NCI-H2081 (cell line): Measurements from ENCODE around the gene NCKAP5L.
"Not testable (repeated sequence)": the region's sequence is repeated elsewhere in the genome, so short reads cannot be mapped to it uniquely, and the experiment has no call there.

Source experiments
- DNase-seq, 2 experiments: peaks; one replicate each; lab custom pipeline; 2025; lab: John Stamatoyannopoulos, UW

NCKAP5L gene, protein sequence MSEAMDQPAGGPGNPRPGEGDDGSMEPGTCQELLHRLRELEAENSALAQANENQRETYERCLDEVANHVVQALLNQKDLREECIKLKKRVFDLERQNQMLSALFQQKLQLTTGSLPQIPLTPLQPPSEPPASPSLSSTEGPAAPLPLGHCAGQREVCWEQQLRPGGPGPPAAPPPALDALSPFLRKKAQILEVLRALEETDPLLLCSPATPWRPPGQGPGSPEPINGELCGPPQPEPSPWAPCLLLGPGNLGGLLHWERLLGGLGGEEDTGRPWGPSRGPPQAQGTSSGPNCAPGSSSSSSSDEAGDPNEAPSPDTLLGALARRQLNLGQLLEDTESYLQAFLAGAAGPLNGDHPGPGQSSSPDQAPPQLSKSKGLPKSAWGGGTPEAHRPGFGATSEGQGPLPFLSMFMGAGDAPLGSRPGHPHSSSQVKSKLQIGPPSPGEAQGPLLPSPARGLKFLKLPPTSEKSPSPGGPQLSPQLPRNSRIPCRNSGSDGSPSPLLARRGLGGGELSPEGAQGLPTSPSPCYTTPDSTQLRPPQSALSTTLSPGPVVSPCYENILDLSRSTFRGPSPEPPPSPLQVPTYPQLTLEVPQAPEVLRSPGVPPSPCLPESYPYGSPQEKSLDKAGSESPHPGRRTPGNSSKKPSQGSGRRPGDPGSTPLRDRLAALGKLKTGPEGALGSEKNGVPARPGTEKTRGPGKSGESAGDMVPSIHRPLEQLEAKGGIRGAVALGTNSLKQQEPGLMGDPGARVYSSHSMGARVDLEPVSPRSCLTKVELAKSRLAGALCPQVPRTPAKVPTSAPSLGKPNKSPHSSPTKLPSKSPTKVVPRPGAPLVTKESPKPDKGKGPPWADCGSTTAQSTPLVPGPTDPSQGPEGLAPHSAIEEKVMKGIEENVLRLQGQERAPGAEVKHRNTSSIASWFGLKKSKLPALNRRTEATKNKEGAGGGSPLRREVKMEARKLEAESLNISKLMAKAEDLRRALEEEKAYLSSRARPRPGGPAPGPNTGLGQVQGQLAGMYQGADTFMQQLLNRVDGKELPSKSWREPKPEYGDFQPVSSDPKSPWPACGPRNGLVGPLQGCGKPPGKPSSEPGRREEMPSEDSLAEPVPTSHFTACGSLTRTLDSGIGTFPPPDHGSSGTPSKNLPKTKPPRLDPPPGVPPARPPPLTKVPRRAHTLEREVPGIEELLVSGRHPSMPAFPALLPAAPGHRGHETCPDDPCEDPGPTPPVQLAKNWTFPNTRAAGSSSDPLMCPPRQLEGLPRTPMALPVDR (N-terminal part only)

GRCh38 chr12:49828133-49829091 is at the start of gene NCKAP5L:
NCKAP5L (minus strand) TSS chr12:49828413; CDS start chr12:49804044, 24,369 bp downstream.
- DNase-seq = peak; percentile 92 to 95

GRCh38 chr12:49877066-49877465 is 48.9 kb upstream of the NCKAP5L start:
- DNase-seq = no peak

DNA sequence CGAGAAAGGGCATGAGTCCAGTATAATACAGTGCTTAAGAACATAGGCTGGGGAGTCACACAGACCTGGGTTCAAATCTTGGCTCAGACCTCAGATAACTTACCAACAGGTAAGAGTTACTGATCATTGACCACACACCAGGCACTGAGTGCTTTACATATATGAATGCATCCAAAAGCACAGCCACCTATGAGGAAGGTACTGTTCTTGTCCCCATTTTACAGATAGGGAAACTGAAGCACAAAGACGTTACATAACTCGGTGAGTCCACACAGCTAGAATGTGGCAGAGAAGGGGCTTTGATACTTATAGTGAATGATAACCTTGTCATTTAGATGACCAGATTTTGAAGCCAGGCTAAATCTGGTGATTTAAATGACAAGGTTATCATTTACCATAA is 47.9 kb upstream of the NCKAP5L start:
- DNase-seq = no peak

GRCh38 chr12:49875115-49875720 is 47.0 kb upstream of the NCKAP5L start:
- no peak for DNase-seq

DNA sequence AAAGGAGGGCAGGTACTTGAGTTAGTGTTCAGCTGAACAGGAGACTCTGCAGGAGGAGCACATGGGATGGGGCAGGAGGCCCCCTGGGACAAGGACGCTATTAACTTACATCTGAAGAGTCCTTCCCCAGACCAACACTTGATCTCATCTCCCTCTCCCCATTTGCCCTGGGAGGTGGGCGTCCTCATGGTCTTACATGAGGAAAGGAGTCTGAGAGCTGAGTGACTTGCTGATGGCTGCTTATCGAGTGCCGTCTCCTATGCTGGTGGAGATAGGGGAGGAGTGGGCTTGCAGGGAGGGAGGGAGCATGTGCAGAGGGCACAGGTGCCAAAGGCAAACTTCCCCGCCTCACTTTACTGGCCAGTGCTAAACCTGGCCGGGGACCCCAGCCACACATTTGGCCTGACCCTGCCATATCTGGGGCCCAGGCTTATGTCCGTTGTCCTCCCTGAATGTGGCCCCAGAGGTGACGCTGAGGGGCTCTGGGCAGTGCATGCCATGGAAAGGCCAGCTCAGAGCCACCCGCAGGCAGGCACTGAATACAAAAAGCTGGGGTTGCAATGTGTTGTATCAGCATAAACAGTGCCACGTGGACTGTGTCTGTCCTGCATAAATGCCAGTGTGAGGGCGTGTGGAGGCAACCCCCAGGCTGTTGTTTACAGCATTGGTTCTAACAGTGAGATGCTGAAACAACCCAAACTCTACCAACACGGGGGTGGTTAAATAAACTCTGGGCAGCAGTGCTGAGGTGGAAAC is 46.1 kb upstream of the NCKAP5L start:
- no peak for DNase-seq

DNA sequence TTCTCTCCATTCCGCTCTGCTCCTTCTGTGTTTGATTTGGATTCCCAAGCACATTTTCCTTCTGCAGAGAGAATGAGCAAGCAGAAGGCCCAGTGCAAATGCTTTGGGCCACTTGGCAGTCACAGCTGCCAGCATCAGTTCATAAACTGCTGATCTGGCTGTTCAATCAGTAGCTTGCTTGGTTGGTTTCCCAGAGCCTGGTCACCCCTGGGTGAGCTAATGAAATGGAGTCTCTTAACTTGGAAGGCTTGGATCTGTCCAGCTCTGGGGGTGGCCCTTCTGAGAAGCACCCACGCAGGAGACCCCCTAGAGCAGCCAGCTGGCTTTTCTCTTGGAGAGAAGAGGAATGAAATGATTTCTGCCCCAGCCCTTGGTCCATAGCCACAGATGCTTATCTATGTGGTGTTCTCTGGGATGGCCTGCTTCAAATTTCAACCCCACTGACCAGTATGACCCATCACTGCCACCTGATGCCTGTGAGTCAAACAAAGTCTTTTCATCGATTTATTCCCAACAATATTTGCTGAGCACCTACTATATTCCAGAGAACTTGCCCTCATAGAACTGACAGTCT is 45.2 kb upstream of the NCKAP5L start:
- DNase-seq = no peak

DNA sequence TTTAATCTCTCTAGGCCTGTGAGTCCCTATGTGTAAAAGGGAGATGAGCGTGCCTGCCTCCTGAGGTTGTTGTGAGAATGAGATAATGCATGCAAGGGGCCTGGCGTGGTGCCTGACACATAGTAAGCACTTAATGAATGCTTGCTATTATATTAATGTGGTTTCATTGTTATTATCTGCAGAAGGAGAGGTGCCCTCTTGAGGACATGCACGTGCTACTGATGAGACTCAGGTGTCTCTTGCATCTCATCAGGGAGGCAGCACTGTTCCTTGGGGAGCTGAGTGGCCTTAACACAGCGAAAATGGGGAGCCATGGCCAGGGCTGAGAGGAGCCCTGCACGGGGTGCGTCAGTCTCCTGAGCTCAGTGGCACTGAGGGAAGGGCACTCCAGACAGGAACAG is 44.6 kb upstream of the NCKAP5L start:
- no peak for DNase-seq

GRCh38 chr12:49872381-49872780 is 44.2 kb upstream of the NCKAP5L start:
- no peak for DNase-seq

DNA sequence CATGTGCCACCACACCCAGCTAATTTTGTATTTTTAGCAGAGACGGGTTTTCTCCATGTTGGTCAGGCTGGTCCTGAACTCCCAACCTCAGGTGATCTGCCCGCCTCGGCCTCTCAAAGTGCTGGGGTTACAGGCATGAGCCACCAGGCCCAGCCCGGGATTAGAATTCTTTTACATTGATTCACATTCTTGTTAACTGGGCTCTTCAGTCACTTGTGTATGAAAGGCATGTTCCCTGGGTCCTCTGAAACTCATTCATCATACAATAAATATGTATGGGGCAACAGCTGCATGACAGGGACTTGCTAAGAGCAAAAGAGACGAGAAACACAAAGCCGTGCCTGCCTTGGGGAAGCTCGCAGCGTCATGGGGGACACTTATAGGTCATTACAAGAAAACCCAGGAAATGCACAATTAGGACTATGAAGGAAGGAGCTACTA is 43.6 kb upstream of the NCKAP5L start:
- DNase-seq = not testable (repeated sequence)

DNA sequence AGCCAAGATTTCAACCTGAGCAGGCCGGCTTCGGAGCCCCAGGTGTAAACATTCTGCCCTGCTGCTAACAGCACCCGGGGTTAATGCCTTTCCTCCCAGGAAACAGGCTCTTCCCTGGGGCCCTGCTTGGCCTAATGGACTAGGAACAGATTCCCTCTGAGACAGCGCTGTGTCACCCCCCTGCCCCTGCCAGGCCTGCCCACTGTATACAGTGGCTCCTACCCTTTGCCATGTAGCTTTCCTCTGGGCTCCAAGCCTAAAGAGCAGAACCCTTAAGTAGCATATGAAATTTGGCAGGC is 43.0 kb upstream of the NCKAP5L start:
- DNase-seq = no peak

DNA sequence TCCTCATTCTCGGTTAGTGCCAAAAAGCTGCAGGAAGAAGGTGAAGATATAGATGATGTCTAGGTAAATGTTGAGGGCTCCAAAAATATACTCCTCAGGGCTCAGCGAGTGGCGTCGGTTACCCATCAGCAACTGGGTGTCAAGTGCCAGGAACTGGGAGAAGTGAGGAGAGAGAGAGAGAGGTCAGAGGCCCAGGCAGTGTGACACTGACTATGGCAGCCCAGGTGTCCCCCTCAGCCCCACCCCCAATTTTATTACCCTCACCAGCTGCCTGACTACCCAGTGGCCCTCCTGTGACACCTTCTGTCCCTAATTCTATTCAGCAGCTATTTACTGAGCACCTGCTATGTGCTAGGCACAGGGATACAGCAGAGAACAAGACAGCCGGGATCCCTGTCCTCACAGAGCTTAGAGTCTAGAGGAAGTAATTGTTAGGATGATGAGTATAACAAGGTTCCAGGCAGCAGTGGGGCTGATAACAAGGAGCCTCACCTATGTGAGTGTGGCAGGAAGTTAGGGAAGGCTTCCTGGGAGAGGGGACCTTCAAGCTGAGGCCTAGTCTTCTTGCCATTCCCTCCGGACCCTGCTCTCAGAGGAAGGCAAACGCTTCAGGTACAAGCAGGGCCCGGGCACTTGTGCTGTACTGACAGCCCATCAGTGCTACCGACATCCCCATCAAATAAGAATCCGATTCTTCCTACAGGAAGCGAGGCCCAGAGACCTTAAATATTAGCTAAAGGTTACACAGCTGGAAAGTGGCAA is 42.5 kb upstream of the NCKAP5L start:
- DNase-seq = no peak

DNA sequence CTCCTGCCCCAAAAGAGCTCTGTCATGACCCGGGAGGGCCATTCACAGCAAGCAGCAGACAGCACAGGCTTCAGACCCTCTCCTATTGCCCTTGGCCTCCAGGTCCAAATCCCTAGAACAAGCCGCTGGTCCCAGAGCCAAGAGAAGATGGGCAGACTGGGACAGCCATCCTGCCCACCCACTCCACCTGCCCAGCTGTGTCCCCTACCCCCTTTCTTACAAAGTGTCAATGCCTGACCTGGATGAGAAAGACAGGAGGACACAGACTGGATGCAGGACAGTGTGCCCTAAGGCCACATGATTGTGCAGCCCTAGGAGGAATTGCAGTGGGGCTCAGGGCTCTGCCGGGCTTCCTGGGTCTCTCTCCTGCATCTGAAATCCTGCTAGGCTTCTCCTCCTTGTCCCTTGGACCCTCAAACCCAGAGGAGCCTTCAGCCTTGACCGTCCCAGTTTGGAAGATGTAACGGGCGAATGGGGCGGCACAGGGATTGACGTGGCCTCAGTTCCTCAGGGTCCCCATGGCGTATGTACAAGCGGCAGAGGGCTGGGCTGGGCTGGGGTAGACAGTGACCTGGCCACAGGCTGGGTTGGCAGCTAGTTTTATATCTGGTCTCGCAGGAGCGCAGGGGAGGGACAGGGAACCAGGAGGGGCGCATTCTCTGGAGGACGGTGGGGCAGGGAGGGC is 41.7 kb upstream of the NCKAP5L start:
- no peak for DNase-seq

DNA sequence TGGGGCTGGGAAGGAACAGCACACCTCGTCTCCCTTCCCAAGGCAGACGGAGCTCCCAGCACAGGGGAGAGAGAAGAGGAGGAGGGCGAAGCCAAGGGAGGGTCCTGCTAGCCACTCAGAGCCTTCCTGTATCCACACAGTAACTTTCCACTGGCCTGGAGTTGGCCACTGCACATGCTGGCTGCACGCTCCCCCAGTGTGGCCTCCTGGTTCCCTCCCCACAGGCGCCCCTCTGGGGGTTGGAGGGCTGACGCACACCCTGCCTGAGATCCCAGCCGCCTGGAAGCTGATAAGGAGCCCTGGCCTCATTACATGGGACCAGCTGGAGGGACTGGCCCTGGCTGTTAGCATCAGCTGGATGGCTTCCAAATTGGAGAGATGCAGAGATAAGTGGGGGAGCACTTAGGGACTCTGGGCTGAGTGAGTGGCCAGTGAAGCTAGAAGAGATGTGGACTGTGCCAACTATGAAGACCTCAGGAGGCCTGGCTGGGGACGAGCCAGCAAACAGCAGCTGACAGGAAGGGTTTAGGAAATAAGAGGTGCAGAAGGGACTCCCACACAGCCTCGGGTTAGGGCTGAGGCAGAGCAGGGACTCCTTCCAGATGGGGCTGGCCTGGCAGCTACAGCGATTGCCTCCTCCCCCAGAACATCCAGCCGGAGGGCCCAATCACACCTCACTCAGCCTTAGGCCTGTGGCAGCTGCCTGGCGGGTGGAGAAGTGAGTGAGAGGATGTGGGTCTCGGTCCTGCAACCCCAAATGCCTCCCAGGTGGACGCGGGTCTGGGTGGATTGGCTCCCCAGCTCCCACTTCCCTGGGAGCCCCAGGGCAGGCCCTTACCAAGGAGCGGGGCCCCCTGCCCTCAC is 41.0 kb upstream of the NCKAP5L start:
- DNase-seq = peak; percentile 84 to 93

GRCh38 chr12:49868449-49868848 is 40.2 kb upstream of the NCKAP5L start:
- DNase-seq = no peak

GRCh38 chr12:49867570-49868341 is 39.5 kb upstream of the NCKAP5L start:
- no peak for DNase-seq

DNA sequence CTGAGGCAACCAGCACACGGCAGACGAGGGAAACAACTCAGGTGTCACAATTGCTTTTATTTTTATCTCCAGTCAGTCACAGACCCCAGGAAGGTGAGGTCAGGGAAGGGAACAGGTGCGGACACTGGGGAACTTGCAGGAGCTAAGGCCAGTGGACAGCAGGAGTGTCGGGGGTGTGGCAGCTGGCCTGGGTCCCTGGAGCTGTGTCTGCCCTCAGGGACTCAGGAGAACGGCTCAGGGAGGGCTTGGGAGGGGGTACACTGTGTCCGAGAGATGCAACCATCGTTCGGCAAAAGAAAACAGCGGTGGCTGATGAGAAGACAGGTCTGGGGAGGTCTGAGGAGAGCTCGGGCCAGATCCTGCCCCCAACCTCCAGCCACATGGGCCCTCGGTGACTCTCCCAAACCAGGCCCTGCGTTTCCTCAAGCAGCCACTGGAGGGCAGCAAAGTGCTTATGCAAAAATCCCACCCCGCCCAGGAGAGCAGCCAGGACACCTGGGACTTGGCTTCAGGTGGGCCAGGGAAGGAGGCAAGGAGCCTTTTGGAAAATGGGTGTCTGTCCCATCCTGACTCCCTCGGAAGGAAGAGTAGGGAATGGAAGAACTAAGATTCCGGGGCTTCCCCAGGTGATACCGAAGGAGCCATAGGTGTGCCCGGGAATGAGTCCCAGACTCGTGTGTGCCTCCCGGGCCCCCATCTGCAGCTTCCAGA is 38.8 kb upstream of the NCKAP5L start:
- DNase-seq = peak; percentile 61 to 74
